HG02970 (cell line): ENCODE data around the gene LRRN4CL.
"Not testable (repeated sequence)": the region's sequence is repeated elsewhere in the genome, so short reads cannot be mapped to it uniquely, and the experiment has no call there.

Experiments
- ATAC-seq: cut with Tn5 transposase; IDR thresholded peaks from one replicate; pipeline ENCODE4 v1.9.1; 2021; ENCODE audit warnings: mild to moderate bottlenecking, moderate library complexity, moderate number of reproducible peaks; ENCODE audit not compliant: unreplicated experiment, low FRiP score

Gene LRRN4CL

DNA sequence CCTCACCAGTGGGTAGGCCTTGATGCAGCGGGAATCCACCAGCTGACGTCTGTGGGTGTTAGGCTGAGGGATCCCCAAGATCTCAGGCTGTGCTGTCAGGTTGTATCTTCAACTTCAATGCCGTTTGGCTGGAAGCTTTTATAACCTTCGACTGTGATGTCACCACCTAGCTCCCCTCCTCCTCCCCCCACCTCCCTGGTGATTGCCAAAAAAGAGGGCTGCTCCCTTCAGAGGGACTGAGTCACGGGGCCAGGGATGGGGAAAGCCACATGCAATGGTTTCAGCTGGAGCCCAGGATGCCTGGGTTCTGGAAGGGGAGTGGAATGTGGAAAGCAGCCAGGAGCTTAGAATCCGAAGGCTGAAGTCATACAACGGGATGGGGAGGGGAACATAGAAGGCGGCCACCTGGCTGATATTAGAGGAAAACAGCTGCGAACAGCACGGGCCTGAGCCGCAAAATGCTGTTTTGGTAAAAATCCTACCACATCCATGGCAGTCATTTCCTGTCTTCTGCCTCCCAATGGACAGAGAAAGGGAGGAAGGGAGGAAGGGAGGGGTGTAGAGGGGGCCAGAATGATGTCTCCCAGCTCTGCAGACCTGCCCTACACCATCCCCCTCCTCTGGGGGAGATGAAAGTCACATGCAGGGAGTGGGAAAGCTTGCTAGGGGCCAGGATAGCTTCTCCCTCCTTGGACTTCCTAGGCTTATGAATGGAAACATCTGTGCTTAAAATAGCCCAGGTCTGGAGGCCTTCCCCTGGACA is at the start of gene LRRN4CL:
LRRN4CL (minus strand) TSS at position 110 of the 763 bp plus-strand sequence. CDS start 1,022 bp downstream, outside the sequence.
- no peak for ATAC-seq

DNA sequence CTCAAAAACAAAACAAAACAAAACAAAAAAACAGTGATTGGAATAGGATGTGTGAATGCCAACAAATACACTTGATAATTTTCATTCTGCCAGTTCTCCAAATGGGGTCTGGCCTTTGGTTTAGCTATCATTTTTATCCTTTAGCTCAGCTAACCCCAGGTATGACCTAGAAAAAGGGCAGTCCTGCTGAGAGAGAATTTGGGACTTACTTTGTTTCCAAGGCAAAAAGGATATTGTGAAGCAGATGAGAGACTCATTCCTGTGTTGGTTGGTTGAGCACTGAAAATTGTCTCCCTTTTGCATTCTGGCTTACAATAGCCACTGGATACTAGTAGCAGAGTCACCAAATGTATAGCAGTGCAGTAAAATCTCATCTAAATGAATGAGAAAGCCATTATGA is 47.9 kb upstream of the LRRN4CL start:
- no peak for ATAC-seq

DNA sequence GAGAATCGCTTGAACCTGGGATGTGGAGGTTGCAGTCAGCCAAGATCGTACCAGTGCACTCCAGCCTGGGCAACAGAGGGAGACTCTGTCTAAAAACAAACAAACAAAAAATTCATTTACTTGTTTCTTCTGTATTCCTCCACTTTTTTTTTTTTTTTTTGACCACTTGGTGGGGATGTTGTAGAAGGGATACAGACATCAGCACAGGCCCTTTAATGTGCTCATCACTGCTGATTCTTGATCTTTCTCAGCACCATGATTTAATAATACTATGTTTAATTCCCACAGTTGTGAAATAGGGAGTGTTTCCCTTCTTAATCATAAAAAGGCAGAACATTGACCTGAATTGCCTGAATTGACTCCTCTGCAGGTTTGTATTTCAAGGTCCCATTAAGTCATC is 43.5 kb upstream of the LRRN4CL start:
- ATAC-seq = no peak

DNA sequence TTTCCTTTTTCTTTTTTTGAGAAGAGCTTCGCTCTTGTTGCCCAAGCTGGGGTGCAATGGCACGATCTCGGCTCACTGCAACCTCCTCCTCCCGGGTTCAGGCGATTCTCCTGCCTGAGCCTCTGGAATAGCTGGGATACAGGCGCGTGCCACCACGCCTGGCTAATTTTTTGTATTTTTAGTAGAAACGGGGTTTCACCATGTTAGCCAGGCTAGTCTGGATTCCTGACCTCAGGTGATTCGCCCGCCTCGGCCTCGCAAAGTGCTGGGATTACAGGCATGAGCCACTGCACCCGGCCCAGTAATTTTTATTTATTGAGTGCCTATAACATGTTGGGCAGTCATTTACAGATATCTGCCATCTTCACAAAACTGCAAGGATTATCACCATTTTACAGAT is 40.7 kb upstream of the LRRN4CL start:
- not testable (repeated sequence) for ATAC-seq

DNA sequence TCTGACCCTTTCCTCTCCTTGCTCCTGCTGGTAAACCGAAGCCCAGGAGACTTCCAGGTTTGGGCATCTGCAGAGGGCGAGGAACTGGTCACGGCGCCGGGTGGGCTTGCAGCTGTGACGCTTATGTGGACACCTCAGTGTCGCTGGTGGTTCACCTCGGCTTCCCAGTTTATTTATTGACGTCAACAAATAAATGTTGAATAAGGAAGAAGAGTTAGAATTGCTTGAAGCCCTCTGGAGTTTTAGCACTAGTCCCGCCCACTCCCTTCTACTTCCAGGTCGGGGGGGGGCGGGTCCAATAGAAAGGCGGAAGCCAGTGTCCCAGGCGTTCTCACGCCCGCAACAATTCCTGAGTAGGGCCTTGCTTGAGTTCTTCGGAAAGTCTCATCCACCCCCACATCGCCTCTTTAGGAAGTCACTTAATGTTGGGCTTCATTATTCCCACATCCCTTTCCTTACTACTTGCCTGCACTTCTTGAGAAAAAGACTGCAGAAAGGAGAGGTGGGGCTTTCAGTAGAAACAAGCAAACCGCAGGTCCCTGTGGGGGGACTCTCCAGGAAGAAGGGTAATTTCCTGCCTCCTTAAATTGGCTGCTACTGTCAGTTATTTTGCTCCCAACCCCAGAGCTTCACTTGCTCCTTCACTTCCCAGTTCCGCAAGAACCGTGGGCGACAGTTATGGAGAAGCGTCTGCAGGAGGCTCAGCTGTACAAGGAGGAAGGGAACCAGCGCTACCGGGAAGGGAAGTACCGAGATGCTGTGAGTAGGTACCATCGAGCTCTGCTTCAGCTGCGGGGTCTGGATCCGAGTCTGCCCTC is 39.0 kb upstream of the LRRN4CL start, which contains the start of gene TTC9C:
TTC9C (plus strand) TSS at position 316 of the 818 bp plus-strand sequence; CDS start at position 679, 363 bp downstream.
- ATAC-seq = peak; percentile 9

DNA sequence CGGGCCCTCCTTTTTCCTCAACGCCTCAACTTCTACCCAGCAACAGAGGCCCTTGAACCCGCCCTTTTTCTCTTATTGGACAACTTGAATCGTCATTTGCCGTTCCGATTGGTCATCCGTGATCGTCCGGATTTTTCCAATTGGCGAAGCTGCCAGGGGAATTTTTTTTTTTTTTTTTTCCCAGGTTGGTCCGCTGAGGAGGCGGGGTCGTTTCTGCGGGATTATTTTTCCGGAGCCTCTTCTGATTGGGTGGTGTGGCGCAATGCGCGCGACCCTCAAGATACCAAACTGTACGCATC is 38.5 kb upstream of the LRRN4CL start:
- ATAC-seq = peak; percentile 52

DNA sequence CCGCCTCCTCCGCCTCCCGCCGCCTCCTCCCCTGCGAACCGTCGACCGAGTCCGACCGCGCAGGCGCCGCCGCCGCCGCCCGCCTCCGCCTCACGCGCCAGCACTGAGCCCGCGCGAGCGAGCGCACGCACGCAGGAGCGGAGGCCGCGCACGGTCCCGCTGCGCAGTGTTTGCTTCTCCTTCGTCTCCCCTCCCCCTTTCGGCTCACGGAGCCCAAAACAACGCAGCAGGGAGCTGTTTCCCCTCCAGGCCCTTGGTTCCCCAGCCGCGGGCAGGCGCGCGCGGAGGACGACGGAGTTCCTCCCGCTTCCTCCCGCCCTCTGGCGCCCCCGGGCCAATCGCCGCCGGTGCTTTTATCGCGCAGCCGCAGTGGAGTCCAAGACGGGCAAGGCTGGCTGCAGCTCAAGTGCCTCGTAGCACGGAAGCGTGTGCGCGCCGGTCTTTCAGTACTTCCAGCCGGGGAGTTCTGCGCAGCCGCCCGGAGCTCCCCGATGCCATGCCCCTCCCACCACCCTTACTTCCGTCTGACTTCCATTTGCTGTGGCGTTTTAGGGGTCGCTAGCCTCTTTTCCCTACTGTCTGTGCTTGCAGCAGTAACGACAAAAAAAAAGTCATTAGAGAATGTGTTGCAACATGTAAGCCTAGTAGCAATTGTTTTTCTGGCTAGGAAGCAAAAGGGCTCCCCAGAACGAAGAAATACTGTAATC is 38.0 kb upstream of the LRRN4CL start, which contains the start of gene HNRNPUL2:
HNRNPUL2 (minus strand) TSS at position 293 of the 707 bp plus-strand sequence. CDS start 301 bp downstream, outside the sequence.
- peak; percentile 78 for ATAC-seq

DNA sequence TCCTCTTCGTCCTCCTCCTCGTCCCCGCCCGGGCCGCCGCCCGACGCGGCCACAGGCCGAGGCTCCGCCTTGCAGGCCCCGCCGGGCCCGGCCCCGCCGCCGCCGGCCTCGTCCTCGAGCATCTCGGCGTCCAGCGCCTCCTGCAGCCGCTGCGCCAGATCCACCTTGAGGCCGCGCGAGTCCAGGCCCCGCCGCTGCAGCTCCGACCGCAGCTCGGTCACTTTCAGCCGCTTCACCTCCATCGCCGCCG is 37.5 kb upstream of the LRRN4CL start:
- ATAC-seq = no peak

DNA sequence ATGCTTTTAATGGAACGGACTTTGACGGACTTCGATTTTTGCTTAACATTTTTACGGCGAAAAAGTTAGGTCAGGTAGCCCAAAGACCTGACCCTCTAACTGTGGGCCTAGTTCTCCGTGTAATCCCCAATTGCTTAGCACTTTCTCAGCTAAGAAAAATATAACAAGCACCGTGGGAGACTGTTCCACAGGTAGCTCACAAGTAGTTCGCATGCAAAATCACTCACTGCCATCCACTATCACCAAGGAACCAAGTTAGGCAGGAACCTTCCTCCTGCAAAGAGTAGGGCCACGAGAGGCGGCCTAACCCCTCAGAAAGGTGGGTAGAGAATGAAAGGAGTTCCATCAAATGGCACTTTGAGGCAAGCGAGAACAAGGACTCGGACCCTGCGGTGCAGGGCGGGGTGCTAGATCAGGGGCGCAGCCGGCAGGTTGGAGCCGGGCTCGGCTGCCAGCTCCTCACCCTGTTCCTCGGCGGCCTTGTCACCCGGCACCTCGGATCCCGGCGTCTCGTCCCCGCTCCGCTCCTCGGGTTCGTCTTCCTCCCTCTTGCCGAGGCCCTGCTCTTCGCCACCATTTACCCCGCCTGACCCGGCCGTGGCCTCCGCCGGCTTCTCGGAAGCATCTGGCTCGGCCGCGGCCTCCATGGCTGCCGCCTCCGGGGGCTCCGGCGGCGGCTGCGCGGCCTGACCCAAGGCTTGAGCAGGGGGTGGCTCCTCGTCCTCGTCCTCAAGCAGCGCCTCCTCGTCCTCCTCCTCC is 37.0 kb upstream of the LRRN4CL start:
- ATAC-seq = peak; percentile 0

DNA sequence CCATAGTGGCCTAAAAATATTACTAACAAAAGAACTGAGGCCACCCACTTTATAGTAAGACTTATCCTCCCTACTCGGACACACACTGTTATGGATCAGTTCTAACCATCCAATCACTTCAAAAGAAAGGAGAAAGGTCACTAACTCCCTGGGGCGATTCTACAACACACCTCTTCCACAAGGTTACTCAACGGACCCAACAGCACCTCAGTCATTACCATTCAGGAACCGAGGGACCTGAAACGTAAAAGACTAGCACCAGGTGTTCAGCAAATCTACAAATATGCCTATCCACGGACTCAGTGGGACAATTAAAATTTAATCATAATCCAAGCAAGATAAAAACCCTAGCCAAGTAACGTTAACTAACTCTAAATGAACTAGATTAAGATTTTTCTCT is 36.3 kb upstream of the LRRN4CL start:
- no peak for ATAC-seq

DNA sequence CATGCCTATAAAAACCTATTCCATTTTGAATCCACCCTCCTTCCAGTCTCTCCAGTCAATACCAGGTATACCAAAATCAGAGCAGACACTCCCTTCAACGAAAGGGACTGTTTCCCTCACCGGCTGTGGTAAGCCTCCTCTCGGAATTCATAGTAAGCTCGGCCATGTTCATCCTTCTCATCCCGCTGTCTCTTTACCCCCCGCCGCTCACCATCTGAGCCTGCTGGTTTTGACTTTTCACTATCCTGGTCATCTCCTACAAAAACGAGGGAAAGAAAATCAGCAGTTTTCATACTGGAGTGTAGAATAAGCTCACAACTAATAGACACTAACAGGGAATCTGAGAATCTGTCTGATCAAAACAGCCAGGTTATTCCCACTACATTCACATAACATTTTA is 34.8 kb upstream of the LRRN4CL start:
- ATAC-seq = no peak

DNA sequence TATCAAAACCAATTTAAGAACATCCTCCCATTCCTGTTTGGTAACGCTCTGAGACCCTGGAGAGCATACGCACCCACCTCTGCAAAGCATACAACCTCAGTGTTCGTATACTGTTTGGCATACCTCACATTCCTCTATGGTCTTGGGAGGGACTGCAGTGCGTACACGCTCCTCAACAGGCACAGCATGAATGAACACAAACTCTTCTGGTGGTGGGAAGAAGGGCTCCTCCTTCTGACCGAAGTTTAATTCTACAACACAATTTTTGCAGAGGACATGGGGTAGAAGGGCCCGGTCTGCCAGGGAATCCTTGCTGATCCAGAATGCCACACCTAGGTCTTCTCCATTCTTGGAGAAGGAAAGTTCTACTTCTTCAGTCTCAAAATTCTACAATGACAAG is 32.7 kb upstream of the LRRN4CL start:
- no peak for ATAC-seq

DNA sequence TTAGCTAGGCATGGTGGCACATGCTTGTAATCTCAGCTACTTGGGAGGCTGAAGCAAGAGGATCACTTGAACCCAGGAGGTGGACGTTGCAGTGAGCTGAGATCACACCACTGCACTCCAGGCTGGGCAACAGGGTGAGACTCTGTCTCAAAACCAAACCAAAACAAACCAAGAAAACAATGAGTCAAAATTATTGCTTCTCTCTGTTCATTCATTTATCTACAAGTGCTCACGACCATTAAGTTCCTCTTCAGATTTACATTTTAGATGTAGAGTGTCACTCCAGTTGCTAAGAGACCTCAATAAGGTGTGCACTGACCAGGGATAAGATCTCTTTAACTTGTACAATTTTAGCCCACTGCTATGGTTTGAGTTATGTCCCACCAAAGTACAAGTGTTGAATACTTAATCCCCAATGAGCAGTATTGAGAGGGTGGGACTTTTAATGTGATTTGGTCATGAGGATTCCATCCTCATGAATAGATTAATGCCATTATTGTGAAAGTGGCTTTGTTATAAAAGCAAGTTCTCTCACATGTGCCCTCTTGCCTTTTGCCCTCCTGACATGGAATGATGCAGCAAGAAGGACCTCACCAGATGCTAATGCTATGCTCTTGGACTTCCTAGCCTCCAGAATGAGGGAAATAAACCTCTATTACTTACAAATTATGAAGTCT is 30.1 kb upstream of the LRRN4CL start:
- ATAC-seq = no peak

DNA sequence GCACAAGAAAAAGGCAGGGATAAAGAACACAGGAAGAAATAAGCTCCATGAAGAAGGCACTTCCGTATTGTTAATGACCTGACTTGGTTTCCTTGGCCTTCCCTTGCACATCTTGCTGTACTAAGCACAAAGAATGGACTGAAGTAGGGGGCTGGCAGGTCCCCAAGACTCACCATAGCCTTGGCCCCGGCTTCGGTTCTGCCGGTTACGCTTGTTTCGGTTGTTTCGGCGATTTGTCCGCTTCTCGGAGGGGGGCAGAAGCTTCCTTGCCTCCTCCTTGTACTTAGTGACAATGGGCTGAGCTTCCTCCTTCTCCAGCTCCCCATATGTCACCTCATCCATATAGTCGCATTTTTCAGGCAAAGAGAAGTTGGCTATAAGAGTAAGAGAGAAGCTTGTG is 27.5 kb upstream of the LRRN4CL start:
- ATAC-seq = no peak

DNA sequence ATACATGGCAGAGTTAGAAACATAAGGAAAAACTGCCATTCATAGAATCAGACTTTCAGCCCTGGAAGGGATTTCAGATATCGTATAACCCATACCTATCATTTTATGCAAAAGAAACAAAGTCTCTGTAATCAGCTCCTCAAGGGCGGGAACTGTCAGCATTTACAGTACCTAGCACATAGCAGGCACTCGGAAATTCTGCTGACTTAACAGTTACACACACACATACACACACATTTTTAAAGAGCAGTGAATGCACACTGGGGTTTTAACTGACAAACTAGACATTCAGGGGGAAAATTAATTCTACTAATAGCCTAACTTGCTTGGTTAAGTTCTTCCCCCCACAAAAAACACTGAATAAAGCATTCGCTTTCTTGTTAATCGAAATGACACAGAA is 26.9 kb upstream of the LRRN4CL start:
- no peak for ATAC-seq

DNA sequence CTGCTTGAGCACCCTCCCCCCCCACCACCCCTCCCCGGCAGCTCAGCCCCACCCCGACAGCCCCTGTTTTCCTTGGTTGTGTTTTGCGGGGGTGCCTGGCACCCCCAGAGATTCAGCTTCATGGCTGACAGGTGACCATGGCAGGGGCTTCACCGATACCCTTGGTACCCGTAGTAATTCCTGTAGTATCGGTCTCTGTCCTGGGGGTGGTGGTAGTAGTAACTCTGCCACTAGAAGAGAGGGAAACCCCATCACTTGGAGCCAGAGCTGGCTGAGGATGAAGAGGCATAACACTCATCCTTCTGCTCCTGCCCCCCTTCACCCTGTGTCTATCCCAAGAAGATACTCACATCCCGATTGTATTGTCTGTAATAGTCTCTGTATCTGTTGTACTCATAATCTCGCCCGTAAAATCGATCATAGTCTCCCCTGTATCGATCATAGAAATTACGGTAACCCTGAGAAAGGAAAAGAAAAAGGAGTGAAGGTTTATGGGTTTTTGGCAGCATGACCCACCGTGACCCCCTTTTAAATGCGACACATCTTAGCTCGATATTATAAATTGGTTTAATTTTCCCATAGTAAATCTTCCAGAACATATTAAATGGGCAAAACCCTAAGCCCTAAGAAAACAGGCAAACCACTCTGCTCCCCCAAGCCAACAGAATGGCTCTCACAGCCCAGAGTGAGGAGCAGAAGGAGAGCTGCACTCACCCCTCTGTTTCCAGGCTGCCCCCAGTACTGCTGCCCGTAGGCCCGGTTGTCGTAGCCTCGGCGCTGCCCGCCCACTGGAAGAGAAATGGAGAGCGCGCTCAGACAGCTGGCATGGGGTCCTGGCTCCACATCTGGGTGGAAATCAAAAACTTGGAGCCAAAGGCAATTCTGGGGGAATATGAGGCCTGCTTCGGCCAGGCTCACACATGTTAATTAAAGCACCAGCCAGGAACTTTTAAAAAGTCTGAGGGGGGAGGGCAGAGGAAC is 26.1 kb upstream of the LRRN4CL start:
- no peak for ATAC-seq

DNA sequence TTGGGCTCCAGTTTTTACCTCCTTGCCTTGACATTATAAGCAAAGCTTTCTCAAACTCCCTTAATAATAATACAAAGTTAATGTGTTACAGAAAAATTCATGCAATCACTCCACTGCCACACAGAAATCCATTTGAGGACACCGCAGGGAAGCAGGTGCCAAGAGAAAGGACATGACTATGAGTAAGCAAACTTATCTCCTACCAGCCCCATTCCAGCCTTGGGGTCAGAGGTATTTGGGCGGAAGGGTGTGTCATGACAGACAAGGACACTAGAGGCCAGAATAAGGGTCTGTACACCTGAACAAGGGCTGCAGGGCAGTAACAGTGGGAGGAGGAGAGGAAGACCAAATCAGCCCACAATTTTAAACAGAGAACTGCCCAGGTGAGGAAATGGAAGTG is 24.0 kb upstream of the LRRN4CL start:
- ATAC-seq = no peak

DNA sequence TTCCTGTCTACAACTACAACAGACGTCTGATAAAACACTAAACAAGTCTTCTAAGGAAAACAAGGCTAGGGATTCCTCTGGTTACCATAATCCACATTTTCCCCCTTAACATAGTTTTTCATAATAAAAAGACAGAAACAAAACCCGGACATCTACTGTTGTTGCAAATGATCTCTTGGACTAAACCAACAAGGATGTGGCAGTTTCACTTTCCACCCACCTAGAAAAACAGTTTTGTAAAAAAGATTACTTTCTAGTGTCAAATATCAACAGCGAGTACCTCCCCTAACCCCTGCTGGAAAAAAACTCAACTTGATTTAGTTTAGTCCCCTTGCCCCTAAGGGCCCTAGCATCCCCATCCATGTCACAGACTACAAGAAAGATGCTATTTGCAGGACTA is 23.5 kb upstream of the LRRN4CL start:
- no peak for ATAC-seq

DNA sequence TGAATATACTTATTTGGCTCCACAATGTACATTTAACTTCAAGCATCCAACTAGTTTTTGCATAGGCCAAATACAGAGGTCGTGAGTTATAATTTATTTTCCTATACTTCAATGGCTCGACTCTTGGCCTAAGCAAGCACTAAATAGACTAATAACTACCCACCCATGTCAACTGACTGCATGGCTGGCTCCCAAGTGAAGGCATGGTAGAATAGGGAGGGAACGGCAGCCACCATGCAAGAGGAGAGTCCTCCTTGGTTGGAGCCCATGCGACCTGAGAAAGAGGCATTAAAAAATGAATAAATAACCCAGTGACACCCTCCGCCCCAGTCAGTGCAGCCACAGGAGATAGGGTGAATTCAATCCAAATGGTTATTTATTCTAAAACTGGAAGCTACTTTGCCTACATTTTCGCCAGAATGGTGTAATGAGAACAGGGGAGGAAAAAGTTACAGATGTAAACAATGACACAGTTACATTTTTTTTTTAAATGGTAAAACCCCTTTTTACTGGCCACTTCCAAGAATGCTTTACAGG is 23.0 kb upstream of the LRRN4CL start:
- no peak for ATAC-seq
